Nucleus accumbens (tissue), 56 donors: Measurements from ENCODE around the gene KATNB1.

Experiments used
- DNase-seq, 56 donors: peaks; one replicate each; lab custom pipeline; 2025; lab: John Stamatoyannopoulos, UW

KATNB1 gene, protein sequence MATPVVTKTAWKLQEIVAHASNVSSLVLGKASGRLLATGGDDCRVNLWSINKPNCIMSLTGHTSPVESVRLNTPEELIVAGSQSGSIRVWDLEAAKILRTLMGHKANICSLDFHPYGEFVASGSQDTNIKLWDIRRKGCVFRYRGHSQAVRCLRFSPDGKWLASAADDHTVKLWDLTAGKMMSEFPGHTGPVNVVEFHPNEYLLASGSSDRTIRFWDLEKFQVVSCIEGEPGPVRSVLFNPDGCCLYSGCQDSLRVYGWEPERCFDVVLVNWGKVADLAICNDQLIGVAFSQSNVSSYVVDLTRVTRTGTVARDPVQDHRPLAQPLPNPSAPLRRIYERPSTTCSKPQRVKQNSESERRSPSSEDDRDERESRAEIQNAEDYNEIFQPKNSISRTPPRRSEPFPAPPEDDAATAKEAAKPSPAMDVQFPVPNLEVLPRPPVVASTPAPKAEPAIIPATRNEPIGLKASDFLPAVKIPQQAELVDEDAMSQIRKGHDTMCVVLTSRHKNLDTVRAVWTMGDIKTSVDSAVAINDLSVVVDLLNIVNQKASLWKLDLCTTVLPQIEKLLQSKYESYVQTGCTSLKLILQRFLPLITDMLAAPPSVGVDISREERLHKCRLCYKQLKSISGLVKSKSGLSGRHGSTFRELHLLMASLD

DNA sequence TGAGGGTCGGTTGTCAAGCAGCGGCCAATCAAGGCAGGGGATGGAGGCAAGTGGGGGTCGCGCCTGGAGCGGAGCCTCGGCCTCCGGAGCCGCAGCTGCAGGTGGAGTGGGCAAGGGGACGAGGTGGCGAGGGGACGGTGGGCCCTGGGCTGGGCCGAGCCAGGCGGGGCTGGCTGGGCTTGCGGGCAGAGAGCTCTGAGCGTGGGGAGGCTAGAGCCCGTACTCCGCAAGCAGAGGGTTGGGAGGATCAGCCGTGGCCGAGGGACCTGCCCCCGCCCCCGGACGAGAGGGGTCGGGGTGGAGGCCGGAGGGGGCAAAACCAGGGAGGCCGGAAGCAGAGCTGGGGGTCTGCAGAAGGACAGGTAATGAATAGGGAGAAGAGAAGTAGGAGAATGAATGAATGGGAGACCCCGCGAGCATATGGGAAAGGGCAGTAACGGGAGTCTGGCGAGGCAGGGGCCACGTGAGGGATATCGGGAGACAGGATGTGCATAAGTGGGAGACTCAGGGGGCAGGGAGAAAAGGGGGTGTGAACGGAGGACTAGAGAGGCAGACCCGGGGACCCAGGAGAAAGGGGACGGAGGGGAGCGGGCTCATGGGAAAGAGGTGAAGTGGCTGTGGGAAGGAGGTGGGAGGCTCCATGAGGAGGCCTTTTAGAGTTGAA is at the start of gene KATNB1:
Gene KATNB1, plus strand, starts transcription at position 16 of the 664 bp plus-strand sequence. CDS start 1,474 bp downstream, outside the sequence.
- DNase-seq: peak in 2 of 56 donors; percentile 32 to 50

DNA sequence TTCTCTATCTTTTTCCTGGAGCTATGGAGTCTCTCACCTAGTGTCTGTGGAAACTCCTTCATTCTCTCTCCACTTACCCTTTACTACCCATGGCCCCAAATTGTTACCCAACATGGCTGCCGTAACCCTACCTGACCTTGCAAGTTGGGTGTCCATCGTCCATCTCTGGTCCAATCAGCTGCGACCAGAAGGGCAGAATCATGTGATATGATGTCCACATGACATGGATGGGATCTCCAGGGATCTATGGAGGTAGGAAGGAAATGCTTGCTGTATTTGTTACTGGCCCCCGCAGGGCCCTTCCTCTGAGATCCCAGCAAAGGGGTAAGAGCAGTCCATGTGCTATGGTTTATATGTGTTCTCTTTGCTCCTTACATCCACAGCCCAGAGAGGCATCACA is 49.0 kb upstream of the KATNB1 start:
- no peak for DNase-seq

DNA sequence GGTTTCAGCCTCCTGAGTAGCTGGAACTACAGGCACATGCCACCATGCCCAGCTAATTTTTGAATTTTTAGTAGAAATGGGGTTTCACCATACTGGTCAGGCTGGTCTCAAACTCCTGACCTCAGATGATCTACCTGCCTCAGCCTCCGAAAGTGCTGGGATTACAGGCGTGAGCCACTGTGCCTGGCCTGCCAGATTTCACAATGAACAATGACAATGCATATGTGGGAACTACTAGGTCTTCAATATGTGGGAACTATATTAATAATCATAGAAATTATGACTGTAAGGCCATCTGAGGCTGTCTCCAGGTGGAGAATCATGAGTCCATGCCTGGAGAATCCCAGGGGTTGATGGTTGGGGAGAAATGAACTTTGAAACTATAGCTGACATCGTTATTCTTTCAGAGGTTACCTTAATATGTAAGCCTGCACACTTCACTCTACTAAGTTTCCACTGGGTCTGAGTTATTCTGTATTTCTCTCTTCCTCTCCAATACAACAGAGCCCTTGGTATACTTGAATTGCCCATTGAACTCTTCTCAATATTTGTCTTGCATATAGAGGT is 48.1 kb upstream of the KATNB1 start:
- DNase-seq: no peak

DNA sequence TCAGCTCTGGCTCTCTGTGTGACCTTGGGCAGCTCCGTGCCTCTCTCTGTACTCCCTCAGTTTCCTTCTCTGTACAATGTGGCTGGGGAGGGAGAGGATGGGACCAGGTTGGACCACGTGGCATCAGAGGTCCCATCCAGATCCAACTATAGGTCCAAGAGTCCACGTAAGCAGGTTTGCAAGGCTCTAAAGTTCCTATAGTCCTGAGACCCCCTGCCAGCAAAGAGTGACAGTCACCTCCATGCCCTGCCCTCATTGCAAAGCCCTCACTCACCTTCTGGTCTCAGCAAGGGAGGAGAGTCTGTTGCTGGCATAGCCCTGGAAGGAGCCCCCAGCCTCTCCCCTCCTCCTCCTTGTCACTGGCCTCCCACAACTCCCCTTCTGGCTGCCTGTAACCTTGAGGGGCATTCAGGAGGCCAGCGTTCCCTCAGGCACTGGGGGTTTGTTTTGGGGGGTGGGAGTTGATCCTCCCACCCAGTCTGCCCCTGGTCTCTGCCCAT is 47.0 kb upstream of the KATNB1 start:
- no peak for DNase-seq

DNA sequence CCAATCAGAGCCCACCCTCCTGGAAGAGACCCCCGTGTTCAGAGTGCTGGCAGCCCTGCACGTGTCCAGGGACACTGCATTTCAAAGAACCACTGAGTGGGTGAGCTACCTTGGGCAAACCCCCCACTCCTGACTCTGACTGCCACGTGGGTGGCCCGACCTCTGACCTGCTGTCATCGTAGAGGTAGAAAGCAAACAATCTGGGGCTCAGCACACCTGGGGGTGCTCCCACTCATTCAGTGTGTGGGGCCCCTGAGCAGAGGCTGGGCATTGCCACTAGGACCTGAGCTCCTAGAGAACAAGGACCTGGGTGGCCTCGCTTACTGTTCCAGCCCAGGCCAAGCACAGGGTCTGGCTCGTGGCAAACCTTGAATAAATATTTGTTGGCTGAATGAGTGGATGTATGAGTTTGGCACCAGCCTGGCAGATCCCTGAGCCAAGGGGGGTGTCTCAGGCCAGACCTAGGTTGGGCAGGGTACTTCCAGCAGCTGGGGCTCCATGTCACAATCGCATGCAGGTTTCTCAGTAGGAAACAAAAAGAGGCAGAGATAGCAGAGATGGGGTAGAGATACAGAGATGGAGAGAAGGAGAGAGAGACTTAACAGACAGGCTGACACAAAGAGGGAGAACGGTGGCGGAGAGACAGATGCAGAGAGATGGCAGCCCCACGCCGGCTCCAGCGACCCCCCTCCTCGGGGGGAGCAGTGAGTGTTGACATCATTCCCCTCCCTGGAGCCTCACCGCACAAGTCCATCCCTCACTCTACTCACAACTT is 46.4 kb upstream of the KATNB1 start:
- DNase-seq: no peak

DNA sequence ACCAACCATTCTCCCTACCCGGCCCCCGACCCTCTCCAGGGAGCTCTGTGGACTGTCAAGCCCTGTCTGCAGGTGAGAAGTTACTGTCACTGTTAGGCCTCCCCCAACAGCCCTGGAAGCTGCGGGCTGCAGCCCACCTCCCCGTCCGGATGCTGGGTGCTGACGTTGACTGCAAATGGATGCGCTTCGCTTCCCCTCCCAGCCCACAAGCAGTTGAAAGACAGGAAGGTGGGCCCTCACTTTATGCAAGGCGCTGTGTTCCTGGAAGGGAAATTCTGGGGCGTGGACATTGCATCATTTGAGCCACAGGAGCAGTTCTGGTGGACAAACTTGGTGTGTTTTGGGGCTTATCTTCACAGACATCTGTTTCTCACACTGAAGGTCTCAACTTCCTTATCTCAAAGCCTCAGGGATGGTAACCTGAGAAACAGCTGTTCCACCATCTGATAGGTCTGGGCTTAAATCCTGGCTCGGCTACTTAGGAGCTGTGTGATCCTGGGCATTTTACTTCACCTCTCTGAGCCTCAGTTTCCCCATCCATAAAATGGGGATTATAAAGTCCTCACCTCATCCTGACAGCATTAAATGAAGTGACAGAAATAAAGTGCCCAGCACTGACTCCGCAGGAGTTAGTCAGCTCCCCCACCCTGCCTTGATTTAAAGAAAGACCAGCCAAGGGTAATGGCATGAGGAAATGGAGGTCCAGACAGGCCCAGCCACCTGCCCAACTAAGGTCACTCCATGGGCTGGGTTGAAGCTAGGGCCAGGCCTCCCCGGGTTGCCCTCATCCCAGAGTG is 45.6 kb upstream of the KATNB1 start:
- no peak for DNase-seq

DNA sequence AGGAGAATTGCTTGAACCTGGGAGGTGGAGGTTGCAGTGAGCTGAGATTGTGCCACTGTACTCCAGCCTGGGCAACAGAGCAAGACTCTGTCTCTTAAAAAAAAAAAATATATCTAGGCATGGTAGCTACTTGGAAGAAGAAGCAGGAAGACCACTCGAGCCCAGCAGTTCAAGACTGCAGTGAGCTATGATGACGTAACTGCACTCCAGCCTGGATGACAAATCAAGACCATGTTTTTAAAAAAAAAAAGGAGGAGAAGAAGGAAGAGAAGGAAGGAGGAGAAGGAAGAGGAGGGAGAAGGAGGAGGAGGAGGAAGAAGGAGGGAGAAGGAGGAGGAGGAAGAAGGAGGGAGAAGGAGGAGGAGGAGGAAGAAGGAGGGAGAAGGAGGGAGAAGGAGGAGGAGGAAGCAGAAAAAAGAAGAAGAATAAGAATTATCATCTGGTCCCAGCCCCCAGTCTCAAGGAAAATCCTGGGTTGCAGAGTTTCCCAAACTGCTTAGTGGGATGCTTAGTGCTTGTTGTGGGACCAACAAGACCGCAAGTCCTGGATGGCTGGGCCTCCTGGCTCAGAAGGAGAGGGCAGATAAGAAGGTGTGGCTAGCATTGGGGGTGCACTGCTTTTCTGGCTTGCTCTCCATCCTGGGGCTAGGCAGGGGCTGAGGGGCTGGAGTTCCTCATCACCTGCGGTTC is 44.6 kb upstream of the KATNB1 start:
- DNase-seq: no peak

DNA sequence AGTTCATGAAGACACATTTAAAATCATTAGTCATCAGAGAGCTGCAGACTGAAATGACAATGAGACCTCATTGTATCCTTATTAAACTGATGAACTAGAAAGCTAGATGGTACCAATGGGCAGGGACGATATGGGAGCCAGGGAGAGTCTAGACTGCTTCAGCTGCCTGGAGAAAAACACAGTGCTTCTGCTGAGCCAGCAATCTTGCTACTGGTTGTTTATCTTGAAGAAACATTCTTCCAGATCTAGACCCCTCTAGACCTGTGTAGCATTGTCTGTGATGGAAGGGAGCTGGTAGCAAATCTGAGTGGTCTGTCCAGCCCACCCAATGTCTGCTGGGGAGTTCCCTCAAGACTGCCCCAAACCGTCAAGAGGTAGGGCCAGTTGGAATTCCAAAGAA is 42.9 kb upstream of the KATNB1 start:
- no peak for DNase-seq

DNA sequence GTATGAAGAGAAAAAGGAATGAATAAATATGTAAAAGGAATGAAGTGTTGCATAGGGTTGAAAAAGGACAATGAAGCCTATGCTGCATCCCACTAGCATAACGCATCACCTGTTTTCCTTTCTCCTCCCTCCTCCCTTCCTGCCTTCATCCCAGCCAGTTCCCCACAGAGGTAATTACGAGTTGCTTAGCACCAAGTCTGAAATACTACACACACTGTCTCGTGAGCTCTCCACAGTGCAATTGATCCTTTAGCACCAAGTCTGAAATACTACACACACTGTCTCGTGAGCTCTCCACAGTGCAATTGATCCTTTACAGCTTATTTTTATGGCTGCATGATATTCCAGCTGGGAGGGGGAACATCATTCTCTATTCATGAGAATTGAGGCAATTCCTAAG is 42.0 kb upstream of the KATNB1 start:
- DNase-seq: no peak

DNA sequence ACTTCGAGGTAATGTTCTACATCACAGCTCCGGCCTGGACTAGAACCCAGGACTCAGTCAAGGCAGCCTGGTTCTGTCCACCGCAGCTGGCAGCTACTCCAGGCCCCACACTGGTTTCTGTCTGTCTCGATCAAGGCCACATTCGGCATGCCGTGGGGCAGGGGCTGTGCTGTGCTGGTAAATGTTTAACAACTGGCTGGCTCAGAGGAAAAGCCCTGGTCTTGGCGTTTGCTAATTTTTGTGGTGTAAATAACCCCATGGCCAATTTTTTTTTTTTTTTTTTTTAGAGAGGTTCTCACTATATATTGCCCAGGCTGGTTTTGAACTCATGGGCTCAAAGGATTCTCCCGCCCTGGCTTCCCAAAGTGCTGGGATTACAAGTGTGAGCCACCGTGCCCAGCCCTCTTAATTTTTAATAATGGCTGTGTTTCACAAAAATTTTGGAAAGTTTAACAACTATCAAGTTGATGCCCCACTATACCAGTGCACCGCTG is 41.3 kb upstream of the KATNB1 start:
- DNase-seq: no peak

DNA sequence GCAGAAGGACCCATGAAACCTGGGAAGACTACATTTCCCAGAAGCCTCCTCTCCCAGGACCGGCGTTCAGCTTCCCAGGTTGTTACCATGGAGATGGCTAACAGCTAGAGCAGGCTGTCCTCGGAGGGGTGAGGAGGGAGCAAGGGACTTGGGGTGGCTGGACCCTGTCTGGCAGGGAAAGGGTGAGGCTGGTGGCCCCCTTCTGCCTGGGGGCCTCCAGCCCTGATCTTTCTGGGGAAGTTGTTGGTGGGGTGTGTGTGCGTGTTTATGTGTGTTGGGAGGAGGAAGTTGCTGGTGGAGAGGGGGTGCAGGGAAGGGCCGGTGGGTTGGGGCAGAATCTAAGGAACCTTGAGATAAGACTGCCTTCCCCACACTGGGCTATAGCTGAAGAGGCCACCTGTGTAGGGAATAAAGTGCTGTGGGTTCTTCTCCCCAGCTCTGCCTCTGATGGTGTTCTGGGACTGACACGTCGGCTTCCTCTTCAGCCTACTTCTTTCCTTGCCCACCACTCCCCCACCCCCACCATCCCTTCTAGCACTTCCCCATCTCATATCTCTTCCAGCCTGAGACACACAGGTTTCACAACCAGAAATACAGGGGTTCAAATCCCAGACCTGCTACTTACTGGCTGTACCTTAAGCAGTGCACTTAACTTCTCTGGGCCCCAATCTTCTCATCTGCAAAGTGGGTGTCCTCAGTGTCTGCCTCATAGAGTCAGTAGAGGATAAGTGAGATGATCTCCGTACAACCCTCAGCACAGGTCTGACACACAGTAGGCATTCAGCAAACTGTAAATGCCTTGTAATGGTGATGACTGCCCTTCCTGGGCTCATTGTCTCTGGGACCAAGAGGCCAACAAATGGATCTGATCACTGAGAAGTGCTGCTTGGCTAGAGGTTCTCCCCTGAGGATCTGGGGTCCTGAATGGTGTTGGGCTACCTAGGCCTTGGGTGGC is 40.6 kb upstream of the KATNB1 start, which contains the start of gene DRC7:
Gene DRC7, plus strand, starts transcription at position 82 of the 955 bp plus-strand sequence. CDS start 3,144 bp downstream, outside the sequence.
- peak in 42 of 56 donors; percentile 7 to 76 (median 34) for DNase-seq

DNA sequence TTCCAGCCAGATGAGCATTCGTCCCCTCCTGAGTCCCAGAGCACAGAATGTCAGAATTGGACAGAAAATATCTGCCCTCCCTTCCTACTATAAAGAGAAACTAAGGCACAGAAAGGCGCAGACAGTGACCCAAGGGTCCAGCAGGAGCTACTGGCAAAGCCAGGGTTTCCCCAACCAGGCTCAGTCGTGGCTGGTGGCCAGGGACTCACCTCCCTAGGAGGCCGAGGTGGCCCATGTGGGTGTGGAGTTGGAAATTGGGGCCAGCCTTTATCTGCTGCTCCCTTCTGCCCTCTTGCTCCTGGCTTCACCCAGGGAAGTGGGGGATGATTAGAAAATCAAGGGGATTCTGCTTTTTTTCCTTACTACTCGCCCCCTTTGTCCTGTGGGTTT is 39.9 kb upstream of the KATNB1 start:
- DNase-seq: no peak

DNA sequence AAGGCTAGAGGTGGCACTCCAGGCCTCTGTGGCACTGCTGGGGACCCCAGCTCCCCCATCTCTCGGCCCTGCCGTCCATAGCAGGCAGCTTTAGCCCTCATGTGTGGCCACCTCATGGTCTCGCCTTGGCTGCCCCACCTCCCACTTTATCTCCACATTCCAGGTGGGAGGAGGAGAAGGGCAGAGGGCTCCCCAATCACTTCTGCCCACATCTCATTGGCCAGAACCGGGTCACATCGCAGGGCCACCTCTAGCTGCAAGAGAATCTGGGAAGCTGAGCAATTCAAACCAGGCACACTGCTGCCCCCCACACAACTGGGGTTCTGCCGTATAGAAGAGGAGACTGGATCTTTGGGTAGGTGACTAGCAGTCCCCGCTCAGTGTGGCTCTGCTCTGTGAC is 39.3 kb upstream of the KATNB1 start:
- DNase-seq: no peak

DNA sequence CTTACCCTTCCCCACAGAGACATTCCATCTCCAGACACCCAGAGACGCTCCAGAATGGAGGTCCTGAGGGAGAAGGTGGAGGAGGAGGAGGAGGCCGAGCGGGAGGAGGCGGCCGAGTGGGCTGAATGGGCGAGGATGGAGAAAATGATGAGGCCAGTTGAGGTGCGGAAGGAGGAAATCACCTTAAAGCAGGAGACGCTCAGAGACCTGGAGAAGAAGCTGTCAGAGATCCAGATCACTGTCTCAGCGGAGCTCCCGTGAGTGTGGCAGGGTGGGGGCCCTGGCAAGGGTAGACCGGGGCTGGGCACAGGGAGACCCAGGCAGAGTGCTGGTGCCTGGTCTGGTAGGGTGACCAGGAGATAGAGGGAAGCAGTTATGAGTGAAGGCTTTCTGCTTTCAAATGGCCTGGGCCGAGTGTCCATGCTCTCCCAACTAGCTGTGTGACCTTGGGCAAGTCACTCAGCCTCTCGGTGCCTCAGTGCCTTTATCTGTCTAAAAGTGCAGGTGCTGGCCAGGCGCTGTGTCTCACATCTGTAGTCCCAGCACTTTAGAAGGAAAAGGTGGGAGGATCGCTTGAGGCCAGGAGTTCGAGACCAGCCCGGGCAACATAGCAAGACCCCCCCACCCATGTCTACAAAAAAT is 37.6 kb upstream of the KATNB1 start:
- DNase-seq: no peak

DNA sequence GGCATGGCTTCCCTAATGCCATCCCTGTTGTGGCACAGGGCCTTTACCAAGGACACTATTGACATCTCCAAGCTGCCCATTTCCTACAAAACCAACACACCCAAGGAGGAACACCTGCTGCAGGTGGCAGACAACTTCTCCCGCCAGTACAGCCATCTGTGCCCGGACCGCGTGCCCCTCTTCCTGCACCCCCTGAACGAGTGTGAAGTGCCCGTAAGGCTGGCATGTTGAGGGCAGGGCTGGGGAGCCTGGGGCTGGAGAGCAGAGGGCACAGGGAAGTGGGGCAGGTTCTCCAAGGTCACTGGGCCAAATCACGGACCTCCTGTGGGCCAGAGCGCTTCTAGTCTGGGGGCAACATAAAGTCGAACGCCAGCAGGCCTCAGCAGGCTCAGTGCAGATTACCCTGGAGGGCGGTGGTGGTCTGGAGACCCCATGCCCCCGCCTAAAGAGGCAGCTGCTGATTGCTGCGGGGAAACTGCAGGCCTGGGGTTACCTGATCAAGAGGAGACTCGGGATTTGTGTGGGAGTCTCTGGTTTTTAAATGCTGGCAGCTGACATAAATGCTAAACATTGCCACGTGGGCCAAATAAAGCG is 36.7 kb upstream of the KATNB1 start:
- DNase-seq: no peak

DNA sequence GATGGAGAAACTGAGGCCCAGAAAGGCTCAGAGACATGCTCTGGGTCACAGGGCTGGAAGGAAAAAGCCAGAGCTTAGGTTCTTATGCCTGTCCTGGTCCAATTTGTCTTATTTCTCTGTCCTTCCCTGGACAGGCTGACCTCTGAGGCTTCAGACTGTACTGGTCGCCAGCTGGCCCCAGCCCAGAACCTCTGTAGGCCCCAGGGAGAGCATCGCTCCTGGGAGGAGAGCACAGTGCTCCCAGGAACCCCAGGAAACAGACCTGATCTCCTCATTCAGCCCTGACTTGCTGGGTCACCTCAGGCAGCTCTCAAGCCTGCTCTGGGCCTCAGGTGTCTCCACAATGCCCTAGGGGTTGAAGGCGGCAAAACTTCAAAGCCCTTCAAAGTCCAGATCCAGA is 36.1 kb upstream of the KATNB1 start:
- no peak for DNase-seq
